WI38 (cell line): ENCODE results near the gene GDPD3.

ENCODE experiments used
- H3K4me3 ChIP-seq: 2 replicates; pipeline ENCODE4 v1.5.1; 2011; ENCODE audit warnings: low read depth, mild to moderate bottlenecking, control low read depth, low read length
- CTCF ChIP-seq: IDR thresholded peaks from 2 replicates; pipeline ENCODE4 v1.5.1; 2012; ENCODE audit warnings: low read depth, mild to moderate bottlenecking, control low read depth, low read length

Gene GDPD3

GRCh38 chr16:30104090-30104489 is 9.2 kb downstream of the GDPD3 start:
- H3K4me3 ChIP-seq, result no peak overlapping the region
- no peak for TF ChIP-seq CTCF

- no peak for TF ChIP-seq CTCF
Observed at GRCh38 chr16:30096862-30097563, 16.3 kb downstream of the GDPD3 start.

GRCh38 chr16:30096105-30096861 is 17.1 kb downstream of the GDPD3 start, which contains the start of gene YPEL3:
YPEL3 (minus strand) TSS chr16:30096213; CDS start chr16:30095482, 731 bp downstream.
- H3K4me3 ChIP-seq, result peak within 1 kb of the TSS; percentile 59
- no peak for TF ChIP-seq CTCF

More at GRCh38 chr16:30096862-30097563, 16.3 kb downstream of the GDPD3 start:
- H3K4me3 ChIP-seq, result no peak overlapping the region

GRCh38 chr16:30095166-30096078 is 17.9 kb downstream of the GDPD3 start:
- no peak for TF ChIP-seq CTCF
- H3K4me3 ChIP-seq, result peak overlapping the region; percentile 59

GRCh38 chr16:30094541-30095165 is 18.7 kb downstream of the GDPD3 start:
- no peak overlapping the region for H3K4me3 ChIP-seq
- no peak for TF ChIP-seq CTCF

GRCh38 chr16:30092373-30093010 is 20.8 kb downstream of the GDPD3 start:
- peak; percentile 28 for TF ChIP-seq CTCF
- peak overlapping the region; percentile 18; the same call in 1 of the 2 replicates for H3K4me3 ChIP-seq
